Measurements from ENCODE around the gene TMEM121. TPM values are rescaled to one million over a fixed set of nuclear protein-coding genes. Genes with fewer than 3 reads are reported as not detected.

The TMEM121 gene
- total and polyA plus RNA-seq, 2 of the 8 experiments (the other 6 are each of a cell fraction or from before 2014, with no cell fraction given): 1.9 TPM; not detected in 1

- Histone ChIP-seq H2AFZ (ENCODE audit: low read length) (no peak overlapping the region), H3K14ac (ENCODE audit: insufficient read length) (no peak overlapping the region), H3K79me2 (ENCODE audit: control insufficient read depth in 1 of 2, insufficient read depth in 2 of 2, low read length in 2 of 2) (no peaks in the 10 kb centered on the region), H3K23me2 (ENCODE audit: low read depth, low read length) (no peaks in the 10 kb centered on the region), H4K20me1 (replicated peaks in 1 of 2; ENCODE audit: control insufficient read depth in 1 of 2, insufficient read depth in 2 of 2, low read length in 2 of 2) (no peaks in the 10 kb centered on the region), H3K27me3 (replicated peaks in 1 of 4; ENCODE audit: control insufficient read depth in 3 of 4, extremely low read depth in 1 of 4, insufficient read depth in 3 of 4, low read length in 3 of 4) (no peaks in the 10 kb centered on the region; a peak in 1 of 7 replicates), H2BK15ac (ENCODE audit: low read length) (no peak overlapping the region), H3K79me1 (ENCODE audit: low read depth, low read length) (no peaks in the 10 kb centered on the region), H2BK20ac (ENCODE audit: low read length) (no peak overlapping the region), H2AK5ac (ENCODE audit: low read depth, low read length) (no peak overlapping the region), H2BK5ac (ENCODE audit: low read depth, low read length) (no peak overlapping the region), H3K4ac (replicated peaks; ENCODE audit: insufficient read length, low read depth, low read length) (no peak overlapping the region), H3K36me3 (ENCODE audit: control insufficient read depth in 2 of 4, insufficient read depth in 4 of 4, low read length in 3 of 4) (no peaks in the 10 kb centered on the region), H3K4me3 (ENCODE audit: extremely low read depth in 1 of 4, insufficient read depth in 2 of 4, low read depth in 3 of 4, low read length in 4 of 4) (no peak overlapping the region), H3K56ac (replicated peaks; ENCODE audit: insufficient read length, low read depth, low read length) (no peak overlapping the region), H4K91ac (replicated peaks; ENCODE audit: insufficient read length, low read length) (no peak overlapping the region), H2BK120ac (replicated peaks; ENCODE audit: low read depth, low read length) (no peak overlapping the region), H4K5ac (ENCODE audit: insufficient read length, low read depth, low read length) (no peak overlapping the region), H3K4me2 (ENCODE audit: insufficient read depth in 1 of 2, low read depth in 2 of 2, low read length in 2 of 2) (no peak overlapping the region), H3K23ac (ENCODE audit: insufficient read length) (no peak overlapping the region), H3K9me3 (ENCODE audit: insufficient read depth in 2 of 2, low read depth in 1 of 2, low read length in 1 of 2) (peaks cover 20 to 87% of the 10 kb centered on the region in 2 experiments; a peak in 3 of 4 replicates), H2BK12ac (ENCODE audit: low read depth, low read length) (no peak overlapping the region), H3K4me1 (replicated peaks in 1 of 4; ENCODE audit: control insufficient read depth in 3 of 4, insufficient read depth in 4 of 4, low read length in 3 of 4) (no peaks in the 10 kb centered on the region), H4K8ac (ENCODE audit: extremely low read depth, insufficient read depth, low read length) (no peak overlapping the region), H3K27ac (ENCODE audit: low read depth, low read length) (no peak overlapping the region), H3K18ac (ENCODE audit: extremely low read depth, low read length) (no peak overlapping the region), H3K9ac (replicated peaks in 1 of 4; ENCODE audit: extremely low read depth in 1 of 4, low read depth in 3 of 4, low read length in 3 of 4) (no peak overlapping the region)
- 83% methylated on average over 34 of the region's 34 CpGs; no CpG with 5 or more reads in 1 of the 2 experiments for WGBS, 2 experiments (ENCODE audit: extremely low coverage in 1 of 2, insufficient coverage in 1 of 2, insufficient read length in 1 of 2, insufficient replicate concordance in 2 of 2, low coverage in 1 of 2, low lambda C conversion rate in 2 of 2, missing lambda C conversion rate in 1 of 2)
- ChIA-PET CTCF (ENCODE audit: partially characterized antibody) (interaction anchor here (0.7 to 2.9 kb wide), 5 partner anchors 8 to 464 kb away, joined by 3 to 21 read pairs (median 4); no protein-coding TSS in a partner anchor), POLR2A (ENCODE audit: partially characterized antibody) (no interaction called here)
- DNase-seq (ENCODE audit: low read depth in 1 of 2, low spot score in 2 of 2) (no peak), FAIRE-seq (no peak)
Measured at GRCh38 chr14:105536691-105537579, 10.6 kb downstream of the TMEM121 start.

All from H1 (cell line).